Motor neuron (in vitro differentiated cells): Measurements from ENCODE around the gene C17orf107. TPM values are rescaled to one million over a fixed set of nuclear protein-coding genes. Genes with fewer than 3 reads are reported as not detected.

Source experiments
- ATAC-seq, 8 experiments: fragments of 200-7000 bp; cut with Tn5 transposase; replicated peaks in 6 of 8; 2 replicates each; pipeline ENCODE4 v1.8.0; 2021; ENCODE audit warnings: mild to moderate bottlenecking in 8 of 8, moderate library complexity in 8 of 8
- H3K27ac ChIP-seq, 2 donors: fragments of 250-450 bp; sonication (Bioruptor Pico); 2 replicates each; pipeline ENCODE4 v1.9.0; 2021; ENCODE audit warnings: antibody characterized with exemption in 2 of 2, mild to moderate bottlenecking in 2 of 2, moderate library complexity in 1 of 2
- H3K4me1 ChIP-seq, 2 donors: fragments of 250-450 bp; sonication (Bioruptor Pico); replicated peaks in 1 of 2; 2 replicates each; pipeline ENCODE4 v1.6.1; 2021; ENCODE audit warnings: antibody characterized with exemption in 2 of 2, mild to moderate bottlenecking in 2 of 2, moderate library complexity in 1 of 2
- H3K4me3 ChIP-seq, 5 donors: fragments of 250-450 bp; sonication (Bioruptor Pico); 2 replicates each; pipeline ENCODE4 v1.9.0; 2021; ENCODE audit warnings: antibody characterized with exemption in 5 of 5, mild to moderate bottlenecking in 5 of 5, moderate library complexity in 4 of 5
- WGBS, 10 experiments: fragments of 450-650 bp; shearing (Covaris generic); methylation state at CpG; one replicate each; pipeline ENCODE4 v1.0.0; 2022; 5-methylcytosine and 5-hydroxymethylcytosine counted together
- in situ Hi-C, 9 experiments: fragments of 400-800 bp; cut with MboI; loops; one replicate each; pipeline ENCODE4 v1.15.0; 2021; ENCODE audit warnings: low sequenced_read_pairs in 9 of 9, low pct_unique_long_range_greater_than_20kb in 2 of 9; ENCODE audit not compliant: unreplicated experiment in 9 of 9
- total RNA-seq, 8 experiments: library from RNA; unstranded; fragments of 300-600 nt; gene quantifications; 2 replicates each; pipeline versions ENCODE4 v1.2.3 to v1.2.4, GENCODE V29; 2022

The C17orf107 gene
- total RNA-seq, 8 experiments from 2014 or later = 0.36 to 21.3 (median 3.4) TPM

- 60 to 100% (median 95%) methylated on average over 1 to 10 of the region's 27 CpGs; no CpG with 5 or more reads in 6 of the 10 experiments for WGBS, 10 experiments
- Histone ChIP-seq H3K4me1 (peaks cover 7 to 18% of the 10 kb centered on the region in 2 donors), H3K4me3 (no peak overlapping the region), H3K27ac (no peak overlapping the region)
- in situ Hi-C loops = loop anchor here in 3 of 9 experiments (25.0 kb wide), 3 partner anchors 109 to 184 kb away; partner anchors contain the start of genes ARRB2 (in 1 of the 3), CXCL16 (in 1 of the 3), GLTPD2 (in 1 of the 3) and MED11 (in 1 of the 3)
- ATAC-seq = no peak
Measured at GRCh38 chr17:4896332-4897197, 2.8 kb upstream of the C17orf107 start.

- in situ Hi-C loops = loop anchor here in 3 of 9 experiments (25.0 kb wide), 3 partner anchors 110 to 185 kb away; partner anchors contain the start of genes ARRB2 (in 1 of the 3), CXCL16 (in 1 of the 3), GLTPD2 (in 1 of the 3) and MED11 (in 1 of the 3)
- WGBS, 10 experiments = 80% methylated on average over 1 of the region's 10 CpGs; no CpG with 5 or more reads in 9 of the 10 experiments
Measured at GRCh38 chr17:4897198-4897687, 2.1 kb upstream of the C17orf107 start.

GRCh38 chr17:4897785-4898184 is 1.6 kb upstream of the C17orf107 start:
- H3K4me3 ChIP-seq = peak overlapping the region in 1 of 5 donors; percentile 50
- H3K4me1 ChIP-seq = peaks cover 7 to 22% of the 10 kb centered on the region in 2 donors
- ATAC-seq = no peak
- H3K27ac ChIP-seq = no peak overlapping the region
- in situ Hi-C loops = loop anchor here in 3 of 9 experiments (25.0 kb wide), 3 partner anchors 110 to 185 kb away; partner anchors contain the start of genes ARRB2 (in 1 of the 3), CXCL16 (in 1 of the 3), GLTPD2 (in 1 of the 3) and MED11 (in 1 of the 3)
- no CpG with 5 or more reads among the region's 5 CpGs for WGBS, 10 experiments

More at GRCh38 chr17:4897198-4897687, 2.1 kb upstream of the C17orf107 start:
- no peak for ATAC-seq
- H3K4me1 ChIP-seq = peaks cover 7 to 18% of the 10 kb centered on the region in 2 donors
- H3K4me3 ChIP-seq = no peak overlapping the region
- H3K27ac ChIP-seq = no peak overlapping the region

GRCh38 chr17:4898351-4898750 is 985 bp upstream of the C17orf107 start:
- Histone ChIP-seq H3K4me3 (peak overlapping the region in 1 of 5 donors; percentile 50), H3K4me1 (peaks cover 7 to 22% of the 10 kb centered on the region in 2 donors), H3K27ac (no peak overlapping the region)
- 93% methylated on average over 3 of the region's 8 CpGs; no CpG with 5 or more reads in 8 of the 10 experiments for WGBS, 10 experiments
- in situ Hi-C loops = loop anchor here in 3 of 9 experiments (25.0 kb wide), 3 partner anchors 111 to 186 kb away; partner anchors contain the start of genes ARRB2 (in 1 of the 3), CXCL16 (in 1 of the 3), GLTPD2 (in 1 of the 3) and MED11 (in 1 of the 3)
- ATAC-seq = no peak

- in situ Hi-C loops = loop anchor here in 3 of 9 experiments (25.0 kb wide), 3 partner anchors 112 to 187 kb away; partner anchors contain the start of genes ARRB2 (in 1 of the 3), CXCL16 (in 1 of the 3), GLTPD2 (in 1 of the 3) and MED11 (in 1 of the 3)
- ATAC-seq = peak in 6 of 8 experiments; percentile 0 to 9 (median 2)
- Histone ChIP-seq H3K27ac (peak overlapping the region; percentile 70 to 79), H3K4me3 (peak overlapping the region; percentile 18 to 50 (median 26)), H3K4me1 (peaks cover 7 to 22% of the 10 kb centered on the region in 2 donors)
- WGBS, 10 experiments = 60% methylated on average over 3 of the region's 34 CpGs; no CpG with 5 or more reads in 9 of the 10 experiments
Measured at GRCh38 chr17:4898927-4899326, 409 bp upstream of the C17orf107 start.

- in situ Hi-C loops = loop anchor here in 2 of 9 experiments (25.0 kb wide), 1 partner anchor 162 kb away; no protein-coding TSS in a partner anchor
- H3K27ac ChIP-seq = peak overlapping the region; percentile 69 to 80
- peak overlapping the region in 4 of 5 donors; percentile 24 to 50 (median 32) for H3K4me3 ChIP-seq
- peaks cover 7 to 22% of the 10 kb centered on the region in 2 donors for H3K4me1 ChIP-seq
- 30 to 100% (median 45%) methylated on average over 2 to 31 of the region's 65 CpGs; no CpG with 5 or more reads in 4 of the 10 experiments for WGBS, 10 experiments
- peak in 2 of 8 experiments; percentile 31 to 32 for ATAC-seq
Measured at GRCh38 chr17:4900231-4901107, 1.1 kb downstream of the C17orf107 start.

- no peak for ATAC-seq
- 43 to 100% (median 80%) methylated on average over 1 to 14 of the region's 37 CpGs; no CpG with 5 or more reads in 1 of the 10 experiments for WGBS, 10 experiments
- peak overlapping the region in 2 of 5 donors; percentile 26 to 50 for H3K4me3 ChIP-seq
- in situ Hi-C loops = loop anchor here in 2 of 9 experiments (25.0 kb wide), 1 partner anchor 161 kb away; no protein-coding TSS in a partner anchor
- no peak overlapping the region for H3K27ac ChIP-seq
- peaks cover 7 to 22% of the 10 kb centered on the region in 2 donors for H3K4me1 ChIP-seq
Measured at GRCh38 chr17:4901108-4901647, 1.8 kb downstream of the C17orf107 start.

- Histone ChIP-seq H3K4me1 (peaks cover 7 to 22% of the 10 kb centered on the region in 2 donors), H3K27ac (no peak overlapping the region), H3K4me3 (peak overlapping the region in 1 of 5 donors; percentile 50)
- peak in 2 of 8 experiments; percentile 6 to 8 for ATAC-seq
- in situ Hi-C loops = loop anchor here in 2 of 9 experiments (25.0 kb wide), 1 partner anchor 161 kb away; no protein-coding TSS in a partner anchor
- WGBS, 10 experiments = 73 to 100% (median 78%) methylated on average over 1 to 6 of the region's 48 CpGs; no CpG with 5 or more reads in 4 of the 10 experiments
Measured at GRCh38 chr17:4901648-4902344, 2.5 kb downstream of the C17orf107 start.

GRCh38 chr17:4902540-4902939 is 3.2 kb downstream of the C17orf107 start:
- peaks cover 7 to 19% of the 10 kb centered on the region in 2 donors for H3K4me1 ChIP-seq
- no peak overlapping the region for H3K27ac ChIP-seq
- in situ Hi-C loops = loop anchor here in 2 of 9 experiments (25.0 kb wide), 1 partner anchor 160 kb away; no protein-coding TSS in a partner anchor
- WGBS, 10 experiments = 71 to 100% (median 83%) methylated on average over 1 to 4 of the region's 8 CpGs; no CpG with 5 or more reads in 6 of the 10 experiments
- no peak for ATAC-seq
- peak overlapping the region in 1 of 5 donors; percentile 50 for H3K4me3 ChIP-seq

- Histone ChIP-seq H3K4me1 (peaks cover 7 to 14% of the 10 kb centered on the region in 2 donors), H3K27ac (no peak within 1 kb of the TSS), H3K4me3 (peak within 1 kb of the TSS in 1 of 5 donors; percentile 50)
- ATAC-seq = peak in 6 of 8 experiments; percentile 36 to 65 (median 52)
- 0 to 48% (median 14%) methylated on average over 2 to 5 of the region's 10 CpGs; no CpG with 5 or more reads in 4 of the 10 experiments for WGBS, 10 experiments
- in situ Hi-C loops = loop anchor here in 2 of 9 experiments (25.0 kb wide), 1 partner anchor 159 kb away; no protein-coding TSS in a partner anchor
Measured at GRCh38 chr17:4903051-4903818, 3.9 kb downstream of the C17orf107 start, which contains the start of gene CHRNE. CHRNE (minus strand) TSS chr17:4903098; CDS start chr17:4903063, 35 bp downstream.
